Neural cell (in vitro differentiated cells): Measurements from ENCODE around the gene GSS.

Source experiments
- TF ChIP-seq, protein P1 (sequence below): IDR thresholded peaks from 2 replicates; pipeline ENCODE4 v1.6.1; 2012; ENCODE audit warnings: borderline replicate concordance
- TF ChIP-seq, protein P2 (sequence below): fragments of 450-650 bp; IDR thresholded peaks from 2 replicates; pipeline ENCODE4 v1.5.1; 2014; ENCODE audit warnings: antibody characterized with exemption, mild to moderate bottlenecking, moderate library complexity; ENCODE audit not compliant: poor library complexity, severe bottlenecking

DNA sequence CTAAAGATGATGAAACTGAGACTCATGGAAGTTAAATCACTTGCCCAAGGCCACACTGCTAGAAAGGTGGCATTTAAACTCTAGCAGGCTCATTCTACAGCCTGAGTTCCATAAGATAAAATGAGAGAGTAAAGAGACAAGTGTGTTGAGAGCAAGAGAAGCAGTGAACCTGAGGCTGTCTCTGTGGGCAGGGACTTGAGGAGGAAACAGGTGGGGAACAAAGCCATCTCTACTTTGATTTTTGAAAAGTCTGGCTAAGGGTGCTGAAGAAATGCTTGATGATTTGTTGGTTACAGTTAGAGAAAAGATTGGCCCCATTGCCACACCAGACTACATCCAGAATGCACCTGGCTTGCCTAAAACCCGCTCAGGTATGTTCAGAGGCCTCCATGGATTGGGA, 29.0 kb downstream of the GSS start:
- TF ChIP-seq, protein P1, sequence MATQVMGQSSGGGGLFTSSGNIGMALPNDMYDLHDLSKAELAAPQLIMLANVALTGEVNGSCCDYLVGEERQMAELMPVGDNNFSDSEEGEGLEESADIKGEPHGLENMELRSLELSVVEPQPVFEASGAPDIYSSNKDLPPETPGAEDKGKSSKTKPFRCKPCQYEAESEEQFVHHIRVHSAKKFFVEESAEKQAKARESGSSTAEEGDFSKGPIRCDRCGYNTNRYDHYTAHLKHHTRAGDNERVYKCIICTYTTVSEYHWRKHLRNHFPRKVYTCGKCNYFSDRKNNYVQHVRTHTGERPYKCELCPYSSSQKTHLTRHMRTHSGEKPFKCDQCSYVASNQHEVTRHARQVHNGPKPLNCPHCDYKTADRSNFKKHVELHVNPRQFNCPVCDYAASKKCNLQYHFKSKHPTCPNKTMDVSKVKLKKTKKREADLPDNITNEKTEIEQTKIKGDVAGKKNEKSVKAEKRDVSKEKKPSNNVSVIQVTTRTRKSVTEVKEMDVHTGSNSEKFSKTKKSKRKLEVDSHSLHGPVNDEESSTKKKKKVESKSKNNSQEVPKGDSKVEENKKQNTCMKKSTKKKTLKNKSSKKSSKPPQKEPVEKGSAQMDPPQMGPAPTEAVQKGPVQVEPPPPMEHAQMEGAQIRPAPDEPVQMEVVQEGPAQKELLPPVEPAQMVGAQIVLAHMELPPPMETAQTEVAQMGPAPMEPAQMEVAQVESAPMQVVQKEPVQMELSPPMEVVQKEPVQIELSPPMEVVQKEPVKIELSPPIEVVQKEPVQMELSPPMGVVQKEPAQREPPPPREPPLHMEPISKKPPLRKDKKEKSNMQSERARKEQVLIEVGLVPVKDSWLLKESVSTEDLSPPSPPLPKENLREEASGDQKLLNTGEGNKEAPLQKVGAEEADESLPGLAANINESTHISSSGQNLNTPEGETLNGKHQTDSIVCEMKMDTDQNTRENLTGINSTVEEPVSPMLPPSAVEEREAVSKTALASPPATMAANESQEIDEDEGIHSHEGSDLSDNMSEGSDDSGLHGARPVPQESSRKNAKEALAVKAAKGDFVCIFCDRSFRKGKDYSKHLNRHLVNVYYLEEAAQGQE: no peak
- TF ChIP-seq, protein P2, sequence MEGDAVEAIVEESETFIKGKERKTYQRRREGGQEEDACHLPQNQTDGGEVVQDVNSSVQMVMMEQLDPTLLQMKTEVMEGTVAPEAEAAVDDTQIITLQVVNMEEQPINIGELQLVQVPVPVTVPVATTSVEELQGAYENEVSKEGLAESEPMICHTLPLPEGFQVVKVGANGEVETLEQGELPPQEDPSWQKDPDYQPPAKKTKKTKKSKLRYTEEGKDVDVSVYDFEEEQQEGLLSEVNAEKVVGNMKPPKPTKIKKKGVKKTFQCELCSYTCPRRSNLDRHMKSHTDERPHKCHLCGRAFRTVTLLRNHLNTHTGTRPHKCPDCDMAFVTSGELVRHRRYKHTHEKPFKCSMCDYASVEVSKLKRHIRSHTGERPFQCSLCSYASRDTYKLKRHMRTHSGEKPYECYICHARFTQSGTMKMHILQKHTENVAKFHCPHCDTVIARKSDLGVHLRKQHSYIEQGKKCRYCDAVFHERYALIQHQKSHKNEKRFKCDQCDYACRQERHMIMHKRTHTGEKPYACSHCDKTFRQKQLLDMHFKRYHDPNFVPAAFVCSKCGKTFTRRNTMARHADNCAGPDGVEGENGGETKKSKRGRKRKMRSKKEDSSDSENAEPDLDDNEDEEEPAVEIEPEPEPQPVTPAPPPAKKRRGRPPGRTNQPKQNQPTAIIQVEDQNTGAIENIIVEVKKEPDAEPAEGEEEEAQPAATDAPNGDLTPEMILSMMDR: no peak
